ENCODE measurements around the gene SPANXD. TPM values are rescaled to one million over a fixed set of nuclear protein-coding genes. Genes with fewer than 3 reads are reported as not detected.
"Not testable (repeated sequence)": the region's sequence is repeated elsewhere in the genome, so short reads cannot be mapped to it uniquely, and the experiment has no call there.

Gene SPANXD, protein sequence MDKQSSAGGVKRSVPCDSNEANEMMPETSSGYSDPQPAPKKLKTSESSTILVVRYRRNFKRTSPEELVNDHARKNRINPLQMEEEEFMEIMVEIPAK
- polyA plus RNA-seq = not detected

DNA sequence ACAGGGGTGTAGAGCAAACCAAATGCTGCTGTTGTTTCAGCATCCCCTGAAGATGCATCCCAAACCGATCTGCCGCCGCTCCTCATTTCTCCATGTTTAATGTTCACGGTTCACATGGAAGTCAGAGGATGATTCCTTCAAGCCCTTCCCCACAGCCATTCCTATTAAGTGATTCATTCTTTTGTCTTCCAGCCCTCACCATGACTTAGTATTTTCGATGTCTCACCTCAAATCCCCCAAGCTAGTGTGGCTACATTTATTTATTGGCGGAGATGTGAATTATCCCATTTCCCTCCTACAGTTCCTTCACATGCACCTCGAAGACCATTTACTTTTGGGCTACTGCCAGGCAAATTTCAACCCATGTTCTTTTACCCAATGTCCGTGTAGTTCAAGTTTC, at the start of gene SPANXD:
Gene SPANXD, minus strand, starts transcription at position 101 of the 400 bp plus-strand sequence. CDS start 334 bp downstream, outside the sequence.
- not testable (repeated sequence) for H3K27me3 Mint-ChIP-seq, H3K36me3 Mint-ChIP-seq, H3K4me1 Mint-ChIP-seq, H3K9me3 Mint-ChIP-seq, H3K4me3 Mint-ChIP-seq, H3K27ac Mint-ChIP-seq

GRCh38 chrX:141742666-141743065, 44.1 kb upstream of the SPANXD start:
- no peaks in the 10 kb centered on the region for H3K4me1 Mint-ChIP-seq
- no peaks in the 10 kb centered on the region for H3K27me3 Mint-ChIP-seq
- H3K27ac Mint-ChIP-seq = no peak overlapping the region
- H3K4me3 Mint-ChIP-seq = no peak overlapping the region
- peaks cover 2% of the 10 kb centered on the region for H3K36me3 Mint-ChIP-seq
- peaks cover 2 to 13% (median 5%) of the 10 kb centered on the region in 3 donors for H3K9me3 Mint-ChIP-seq

DNA sequence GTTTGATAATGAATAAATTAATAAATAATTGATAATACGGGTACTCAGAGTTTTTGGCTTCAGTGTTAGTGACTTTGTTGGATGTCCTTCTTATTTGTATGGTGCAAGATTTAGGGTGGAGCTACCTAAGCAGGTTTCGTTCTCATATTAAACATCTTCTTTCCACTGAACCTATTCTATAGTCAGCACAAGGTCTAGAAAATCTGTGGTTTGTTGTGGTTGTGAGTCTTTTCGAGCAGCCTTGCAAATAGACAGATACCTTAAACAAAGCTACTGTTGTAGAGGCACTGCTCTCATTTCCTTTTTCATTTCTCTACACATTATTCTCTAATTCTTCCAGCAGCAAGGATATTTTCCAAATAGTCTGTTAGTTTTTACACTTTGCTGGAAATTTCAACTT, 38.1 kb upstream of the SPANXD start:
- Mint-ChIP-seq H3K27me3 (no peaks in the 10 kb centered on the region), H3K4me1 (no peaks in the 10 kb centered on the region), H3K9me3 (peaks cover 0 to 7% (median 3%) of the 10 kb centered on the region in 3 donors), H3K4me3 (no peak overlapping the region), H3K36me3 (no peaks in the 10 kb centered on the region), H3K27ac (no peak overlapping the region)

- Mint-ChIP-seq H3K9me3 (peaks cover 0 to 3% (median 0%) of the 10 kb centered on the region in 3 donors), H3K4me1 (no peaks in the 10 kb centered on the region), H3K27me3 (no peaks in the 10 kb centered on the region)
These were observed 34.8 kb upstream of the SPANXD start for GRCh38 chrX:141733371-141733770.

DNA sequence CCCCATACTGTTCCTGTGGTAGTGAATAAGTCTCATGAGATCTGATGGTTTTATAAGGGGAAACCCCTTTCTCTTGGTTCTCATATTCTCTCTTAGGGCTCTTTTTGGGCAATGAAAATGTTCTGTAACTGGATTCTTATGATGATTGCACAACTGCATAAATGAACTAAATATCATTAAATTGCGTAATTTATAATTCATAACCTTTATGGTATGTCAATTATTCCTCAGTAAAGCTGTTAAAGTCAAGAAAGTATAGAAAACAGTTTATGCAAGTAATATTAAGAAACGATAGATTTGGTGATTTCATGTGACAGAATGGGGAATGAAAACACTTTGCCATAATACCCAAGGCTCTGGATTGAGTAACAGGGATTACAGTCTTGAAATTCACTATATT, 33.5 kb upstream of the SPANXD start:
- H3K4me3 Mint-ChIP-seq = no peak overlapping the region
- no peaks in the 10 kb centered on the region for H3K4me1 Mint-ChIP-seq
- no peak overlapping the region for H3K27ac Mint-ChIP-seq
- H3K9me3 Mint-ChIP-seq = peaks cover 0 to 3% (median 0%) of the 10 kb centered on the region in 3 donors
- no peaks in the 10 kb centered on the region for H3K36me3 Mint-ChIP-seq
- no peaks in the 10 kb centered on the region for H3K27me3 Mint-ChIP-seq

More at GRCh38 chrX:141733371-141733770, 34.8 kb upstream of the SPANXD start:
- H3K27ac Mint-ChIP-seq = no peak overlapping the region
- no peak overlapping the region for H3K4me3 Mint-ChIP-seq
- H3K36me3 Mint-ChIP-seq = no peaks in the 10 kb centered on the region

GRCh38 chrX:141724186-141724585, 25.6 kb upstream of the SPANXD start:
- Mint-ChIP-seq H3K9me3 (no peaks in the 10 kb centered on the region), H3K4me3 (no peak overlapping the region), H3K4me1 (peaks cover 0 to 2% (median 0%) of the 10 kb centered on the region in 3 donors), H3K27ac (no peak overlapping the region), H3K27me3 (no peaks in the 10 kb centered on the region), H3K36me3 (no peaks in the 10 kb centered on the region)

DNA sequence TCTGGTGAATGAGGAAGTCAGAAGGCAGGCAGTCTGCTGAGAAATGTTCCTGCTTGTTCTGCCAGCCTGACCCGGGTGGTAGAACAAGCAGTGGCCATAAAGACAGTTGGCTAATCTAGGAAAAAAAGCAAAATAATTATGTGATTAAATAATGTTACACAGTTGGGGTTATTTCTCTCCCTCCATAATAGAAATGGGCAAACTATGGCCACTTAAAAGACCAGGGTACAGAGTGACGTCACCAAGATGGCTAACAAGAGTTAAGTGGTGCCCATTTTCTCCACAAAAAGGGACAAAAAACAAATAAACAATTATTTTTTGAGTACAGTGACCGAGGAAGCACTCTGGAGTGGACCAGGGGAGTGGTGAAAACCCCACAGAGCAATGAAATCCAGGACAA, 16.1 kb upstream of the SPANXD start:
- Mint-ChIP-seq H3K27ac (no peak overlapping the region), H3K4me1 (no peaks in the 10 kb centered on the region), H3K9me3 (no peaks in the 10 kb centered on the region), H3K4me3 (no peak overlapping the region), H3K36me3 (no peaks in the 10 kb centered on the region), H3K27me3 (no peaks in the 10 kb centered on the region)

- Mint-ChIP-seq H3K9me3 (peaks cover 0 to 3% (median 3%) of the 10 kb centered on the region in 3 donors), H3K27me3 (no peaks in the 10 kb centered on the region), H3K4me1 (no peaks in the 10 kb centered on the region), H3K36me3 (no peaks in the 10 kb centered on the region), H3K4me3 (no peak overlapping the region), H3K27ac (no peak overlapping the region)
These were observed 2.5 kb upstream of the SPANXD start for GRCh38 chrX:141701072-141701471.

GRCh38 chrX:141673946-141674345, 24.6 kb downstream of the SPANXD start:
- no peaks in the 10 kb centered on the region for H3K9me3 Mint-ChIP-seq
- no peak overlapping the region for H3K4me3 Mint-ChIP-seq
- no peak overlapping the region for H3K27ac Mint-ChIP-seq
- H3K36me3 Mint-ChIP-seq = no peaks in the 10 kb centered on the region
- no peaks in the 10 kb centered on the region for H3K27me3 Mint-ChIP-seq
- H3K4me1 Mint-ChIP-seq = no peaks in the 10 kb centered on the region

DNA sequence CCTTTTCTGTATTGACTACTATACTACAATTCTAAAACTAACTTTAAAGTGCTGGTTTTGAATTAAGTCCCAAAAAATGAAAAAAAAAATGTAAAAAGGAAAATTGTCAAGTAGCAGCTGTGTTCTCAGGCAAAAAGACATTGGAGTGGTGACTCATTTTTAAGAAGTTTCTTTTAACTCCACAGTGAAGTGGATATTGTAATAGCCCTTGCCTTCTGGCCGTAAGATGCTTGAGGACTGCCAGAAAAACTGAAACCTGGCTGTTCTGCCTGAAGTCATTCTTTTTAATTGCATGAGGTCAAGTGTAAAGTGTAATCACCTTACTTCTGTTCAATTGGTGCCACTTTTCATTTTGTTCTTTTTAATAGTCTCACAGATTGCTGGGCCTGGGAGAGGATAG, 28.9 kb downstream of the SPANXD start:
- H3K4me1 Mint-ChIP-seq = no peaks in the 10 kb centered on the region
- H3K27ac Mint-ChIP-seq = no peak overlapping the region
- no peaks in the 10 kb centered on the region for H3K36me3 Mint-ChIP-seq
- no peak overlapping the region for H3K4me3 Mint-ChIP-seq
- no peaks in the 10 kb centered on the region for H3K27me3 Mint-ChIP-seq
- H3K9me3 Mint-ChIP-seq = no peaks in the 10 kb centered on the region

GRCh38 chrX:141668371-141668770, 30.2 kb downstream of the SPANXD start:
- Mint-ChIP-seq H3K9me3 (no peaks in the 10 kb centered on the region), H3K4me1 (no peaks in the 10 kb centered on the region), H3K4me3 (no peak overlapping the region), H3K27me3 (no peaks in the 10 kb centered on the region), H3K36me3 (no peaks in the 10 kb centered on the region), H3K27ac (no peak overlapping the region)

GRCh38 chrX:141662781-141663180, 35.8 kb downstream of the SPANXD start:
- H3K4me1 Mint-ChIP-seq = no peaks in the 10 kb centered on the region
- H3K4me3 Mint-ChIP-seq = no peak overlapping the region
- no peaks in the 10 kb centered on the region for H3K27me3 Mint-ChIP-seq
- no peak overlapping the region for H3K27ac Mint-ChIP-seq
- no peaks in the 10 kb centered on the region for H3K9me3 Mint-ChIP-seq
- H3K36me3 Mint-ChIP-seq = no peaks in the 10 kb centered on the region

DNA sequence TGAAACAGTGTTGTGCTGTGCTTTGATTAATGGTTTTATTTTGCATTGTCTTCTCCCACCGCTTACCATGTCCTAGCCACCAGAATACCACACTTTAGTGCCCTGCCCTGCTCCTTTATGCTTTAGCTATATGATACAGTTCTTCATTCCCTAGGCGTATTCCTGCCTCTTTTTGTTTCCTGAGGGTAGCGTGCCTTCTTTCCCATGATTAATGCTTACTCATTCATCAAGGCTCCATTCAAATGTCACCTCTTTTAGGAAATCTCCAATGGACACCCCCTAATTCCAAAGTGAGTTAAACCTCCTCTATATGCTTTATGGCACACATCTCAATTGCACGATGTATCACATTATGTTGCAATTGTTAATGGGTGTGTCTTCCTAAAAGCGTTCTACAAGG, 46.3 kb downstream of the SPANXD start:
- H3K27ac Mint-ChIP-seq = no peak overlapping the region

More for the DNA sequence above, 46.3 kb downstream of the SPANXD start:
- Mint-ChIP-seq H3K4me1 (no peaks in the 10 kb centered on the region), H3K27me3 (peaks cover 2% of the 10 kb centered on the region), H3K9me3 (no peaks in the 10 kb centered on the region), H3K36me3 (no peaks in the 10 kb centered on the region), H3K4me3 (no peak overlapping the region)

Other genes starting within 250 kb of the SPANXD start
- gene SPANXA1, start 114.0 kb downstream of the SPANXD start, polyA plus RNA-seq = not detected
- not detected for gene SPANXA2, start 109.0 kb downstream of the SPANXD start, polyA plus RNA-seq
- gene MAGEC3, start 139.6 kb upstream of the SPANXD start, polyA plus RNA-seq = not detected
- gene MAGEC1, start 205.2 kb upstream of the SPANXD start, polyA plus RNA-seq = not detected